ENCODE results near the gene MROH2A. TPM values are rescaled to one million over a fixed set of nuclear protein-coding genes. Genes with fewer than 3 reads are reported as not detected.

MROH2A gene
- polyA plus RNA-seq, 3 donors: 0.09 to 2.2 (median 0.14) TPM

DNA sequence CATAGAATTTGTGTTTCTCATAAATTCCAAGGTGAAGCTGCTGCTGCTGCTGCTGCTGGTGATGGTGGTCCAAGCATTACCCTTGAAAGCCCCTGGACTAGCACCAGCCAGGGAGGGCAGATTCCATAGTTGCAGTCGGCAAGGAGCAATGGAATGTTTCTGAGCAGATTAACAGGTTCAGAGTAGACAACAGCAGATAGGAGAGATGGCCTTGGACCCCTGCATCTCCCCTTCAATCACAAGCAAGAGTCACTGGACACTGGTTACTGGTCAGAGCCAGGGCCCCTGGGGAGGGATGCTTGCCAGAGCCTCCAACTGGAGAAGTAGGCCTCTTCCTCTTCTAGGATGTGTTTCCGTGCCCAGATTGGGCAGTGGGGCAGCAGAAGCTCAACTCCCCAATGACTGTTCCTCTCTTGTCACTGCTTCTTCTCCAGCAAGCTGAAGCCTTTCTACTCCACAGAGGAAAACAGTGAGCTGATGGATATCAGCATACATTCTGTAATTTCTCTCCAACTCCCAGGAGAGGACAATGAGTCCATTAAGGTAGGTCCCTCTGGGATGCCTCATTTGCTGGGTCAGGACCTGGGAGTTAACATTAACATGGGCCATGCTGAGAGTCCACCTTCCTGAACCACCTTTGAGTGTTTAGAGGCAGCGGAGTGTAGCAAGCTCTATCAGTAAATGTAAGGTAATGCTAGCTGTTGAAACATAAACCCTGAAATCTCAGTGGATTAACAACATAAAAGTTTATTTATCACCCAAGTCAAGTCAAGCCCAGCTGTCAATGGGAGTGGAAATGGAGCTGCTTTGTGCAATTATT lies 35.3 kb downstream of the MROH2A start:
- H3K27ac ChIP-seq (ENCODE audit: low read depth, low read length): no peak overlapping the region
- WGBS, 3 donors: 72 to 80% (median 76%) methylated on average over 3 of the region's 3 CpGs

DNA sequence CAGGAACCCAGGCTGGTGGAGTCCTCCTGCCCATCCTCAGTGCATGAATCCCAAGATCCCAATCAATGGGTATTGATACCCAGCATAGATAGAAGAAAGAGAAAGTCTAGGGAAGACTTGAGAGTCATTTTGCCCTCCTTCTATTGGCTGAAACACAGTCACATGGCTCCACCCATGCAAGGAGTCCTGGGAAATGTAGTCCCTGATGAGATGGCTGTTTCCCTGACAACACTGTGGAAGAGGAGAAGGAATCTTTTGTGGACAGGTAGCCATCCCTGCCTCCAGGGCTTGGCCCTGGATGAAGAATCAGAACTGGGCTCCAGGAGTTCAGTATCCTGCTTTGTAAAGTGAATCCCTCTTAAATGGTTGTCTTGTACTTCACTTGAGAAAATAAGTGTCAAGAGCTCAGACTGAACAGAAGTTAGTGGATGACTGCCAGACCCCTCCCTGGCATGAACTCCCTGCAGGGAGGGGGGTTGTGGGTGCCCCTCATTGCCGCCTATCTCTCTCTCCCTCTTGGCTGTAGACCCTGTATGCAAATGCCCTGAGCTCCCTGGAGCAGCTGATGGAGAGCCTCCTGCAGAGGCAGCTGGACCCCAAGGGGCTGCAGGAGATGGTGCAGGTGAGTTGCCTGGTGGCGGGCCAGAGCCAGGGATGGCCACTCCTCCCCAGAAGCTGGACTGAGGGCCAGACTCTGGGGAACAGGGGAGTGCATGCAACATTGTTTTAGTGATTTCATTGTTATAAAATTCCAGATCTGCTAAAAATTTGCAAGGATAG lies 36.1 kb downstream of the MROH2A start:
- no peak overlapping the region for H3K27ac ChIP-seq (ENCODE audit: low read depth, low read length)
- 41 to 83% (median 71%) methylated on average over 2 of the region's 2 CpGs for WGBS, 3 donors

DNA sequence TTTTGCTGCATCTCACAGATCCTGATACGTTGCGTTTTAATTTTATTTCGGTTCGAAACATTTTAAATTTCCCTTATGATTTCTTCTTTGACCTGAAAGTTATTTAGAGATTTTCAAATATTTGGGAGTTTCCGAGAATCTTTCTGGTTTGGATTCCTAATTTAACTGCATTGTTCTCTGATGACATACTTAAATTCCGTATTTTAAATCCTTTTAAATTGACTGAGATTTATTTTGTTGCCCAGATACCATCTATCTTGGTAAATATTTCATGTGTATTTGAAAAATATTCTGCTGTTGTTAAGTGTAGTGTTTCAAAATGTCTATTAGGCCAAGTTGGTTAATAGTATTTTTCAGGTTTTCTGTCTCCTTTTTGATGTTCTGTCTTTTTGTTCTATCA lies 37.7 kb downstream of the MROH2A start:
- 61 to 87% (median 86%) methylated on average over 6 of the region's 6 CpGs for WGBS, 3 donors

DNA sequence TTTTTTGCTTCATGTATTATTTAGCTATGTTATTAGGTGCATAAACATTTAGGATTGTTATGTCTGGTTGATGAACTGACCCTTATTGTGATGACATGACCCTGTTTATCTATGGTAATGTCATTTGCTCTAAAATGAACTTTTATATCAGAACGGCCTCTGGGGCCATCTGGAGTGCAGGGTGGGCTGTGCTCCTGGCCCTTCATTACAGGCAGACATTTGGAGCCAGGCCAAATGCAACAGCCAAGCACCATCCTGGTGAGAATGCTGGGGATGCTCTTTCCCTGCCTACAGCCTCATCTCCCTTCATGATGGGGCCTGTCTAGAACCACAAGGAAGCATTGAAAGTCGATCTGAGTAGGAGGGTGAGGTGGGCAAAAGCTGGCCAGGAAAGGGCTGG lies 38.2 kb downstream of the MROH2A start:
- whole genome bisulfite sequencing, 3 donors: 48 to 67% (median 60%) methylated on average over 2 of the region's 2 CpGs
- H3K27ac ChIP-seq (ENCODE audit: low read depth, low read length): no peak overlapping the region

More for the DNA sequence above, 37.7 kb downstream of the MROH2A start:
- no peak overlapping the region for H3K27ac ChIP-seq (ENCODE audit: low read depth, low read length)

DNA sequence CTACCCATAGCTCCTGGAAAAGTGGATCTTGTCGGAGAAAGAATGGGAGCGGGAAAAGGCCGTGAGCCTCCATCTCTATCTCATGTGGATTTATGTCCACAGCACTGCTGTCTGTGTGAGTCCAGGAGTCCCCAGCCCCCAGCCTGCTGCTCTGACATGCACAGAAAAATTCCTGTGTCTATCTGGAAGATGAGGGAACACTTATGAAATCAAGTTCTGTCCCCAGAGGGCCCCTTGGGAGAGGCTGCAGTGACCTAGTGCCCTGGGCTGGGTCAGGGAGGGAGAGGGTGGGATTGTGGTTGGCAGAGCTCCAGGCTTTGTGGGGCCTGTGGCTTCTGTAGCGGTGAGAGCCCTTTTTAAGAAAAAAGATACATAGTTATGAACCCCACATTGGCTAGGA lies 38.6 kb downstream of the MROH2A start:
- no peak overlapping the region for H3K27ac ChIP-seq (ENCODE audit: low read depth, low read length)
- WGBS, 3 donors: 75 to 83% (median 77%) methylated on average over 4 of the region's 4 CpGs

DNA sequence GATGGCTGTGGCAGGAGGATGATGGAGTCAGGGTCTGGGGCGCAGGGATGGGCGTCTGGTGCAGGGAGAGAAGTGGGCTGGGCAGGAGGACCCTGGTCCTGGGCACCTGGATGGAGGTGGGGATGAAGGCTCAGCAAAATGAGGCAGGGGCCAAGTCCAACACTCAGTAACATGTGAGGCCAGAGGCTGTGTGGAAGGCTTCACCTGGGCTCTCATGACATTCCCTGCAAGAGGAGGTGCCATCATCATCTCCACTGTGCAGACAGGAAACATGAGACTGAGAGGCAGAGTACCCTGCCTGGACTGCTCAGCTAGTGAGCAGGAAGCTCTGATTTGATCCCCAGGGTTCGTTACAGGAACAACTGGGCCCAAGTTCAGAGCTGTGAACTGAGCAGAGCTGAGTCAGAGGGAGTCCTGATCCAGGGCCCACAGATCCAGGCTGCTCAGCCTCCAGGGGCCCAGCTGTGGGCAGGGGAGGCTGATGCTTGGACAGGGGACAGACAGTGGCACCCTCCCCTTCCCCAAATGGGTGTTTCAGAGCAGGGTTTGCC lies 39.3 kb downstream of the MROH2A start:
- H3K27ac ChIP-seq (ENCODE audit: low read depth, low read length): no peak overlapping the region
- 71 to 81% (median 75%) methylated on average over 3 of the region's 3 CpGs for WGBS, 3 donors

DNA sequence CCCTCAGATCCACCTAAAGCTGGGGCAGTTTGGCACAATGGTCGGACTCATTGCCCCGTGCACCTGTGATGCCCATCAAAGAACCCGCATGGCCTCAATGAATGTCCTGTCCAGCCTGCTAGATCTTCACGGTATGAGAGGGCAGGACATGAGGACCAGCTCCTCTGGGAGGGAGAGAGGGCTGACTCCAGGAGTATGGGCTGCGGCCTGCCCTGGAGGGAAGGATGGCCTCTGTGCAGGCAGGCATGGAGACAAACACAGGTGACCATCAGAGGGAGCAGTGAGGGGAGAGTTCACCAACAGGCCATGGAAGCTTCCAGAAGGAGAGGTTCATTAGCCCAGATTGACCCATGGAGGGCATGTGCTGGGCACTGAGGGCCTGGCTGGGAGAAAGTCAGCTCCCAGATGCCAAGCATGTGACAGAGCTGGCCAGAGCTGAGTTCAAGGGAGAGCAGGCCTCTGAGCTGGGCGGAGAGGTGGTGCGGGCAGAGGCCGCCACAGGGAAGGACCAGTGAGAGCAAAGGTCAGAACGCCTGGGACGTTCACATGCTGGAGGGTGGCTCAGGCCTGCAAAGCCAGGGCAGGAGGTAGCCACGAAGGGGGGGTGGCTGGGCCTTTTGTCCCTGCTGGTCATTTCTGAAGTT lies 40.0 kb downstream of the MROH2A start:
- 76 to 92% (median 82%) methylated on average over 11 of the region's 11 CpGs for WGBS, 3 donors
- no peak overlapping the region for H3K27ac ChIP-seq (ENCODE audit: low read depth, low read length)

DNA sequence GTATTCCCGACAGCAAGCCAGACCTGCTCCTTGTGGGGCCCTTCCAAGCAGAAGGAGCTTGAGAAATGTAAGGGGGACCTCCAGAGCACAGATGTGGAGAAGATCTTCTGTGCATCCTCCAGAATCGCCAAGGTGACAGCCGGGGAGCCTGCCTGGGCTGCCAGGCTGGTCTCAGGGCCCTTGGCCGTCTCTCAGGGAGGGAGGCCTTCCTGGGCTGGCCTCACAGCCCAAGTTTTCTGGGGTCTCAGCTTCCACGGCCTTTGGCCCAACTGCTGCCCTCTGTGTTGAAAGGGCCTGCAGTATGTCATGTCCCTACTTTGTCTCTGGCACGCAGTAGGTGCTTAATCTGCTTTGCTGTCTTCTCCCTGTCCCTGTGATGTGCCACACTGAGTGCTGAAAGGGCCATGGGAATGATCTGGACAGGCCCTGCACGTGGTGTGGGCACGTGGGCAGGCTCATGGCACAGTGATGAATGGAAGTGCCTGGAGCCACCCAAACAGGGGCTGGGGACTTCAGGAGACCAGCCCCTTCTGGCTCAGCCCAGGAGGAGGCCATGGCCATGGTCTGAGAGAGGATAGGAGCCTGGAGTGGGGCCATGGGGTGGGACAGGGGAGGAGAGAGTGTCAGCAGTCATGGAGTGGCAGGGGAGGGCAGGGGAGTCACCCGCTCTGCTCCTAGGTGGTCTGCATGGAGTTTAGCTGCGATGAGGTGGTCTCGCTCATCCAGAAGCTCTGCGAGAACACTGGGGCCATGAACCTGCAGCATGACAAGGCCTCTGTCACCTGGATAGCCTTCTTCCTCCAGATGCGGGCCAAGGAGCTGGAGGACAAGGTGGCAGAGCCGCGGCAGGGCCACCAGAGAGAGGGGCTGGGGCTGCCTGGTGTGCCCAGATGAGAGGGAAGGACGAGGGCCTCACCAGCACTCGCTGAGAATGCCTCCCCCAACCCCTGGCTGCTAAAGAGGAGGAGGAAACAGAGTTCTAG lies 40.8 kb downstream of the MROH2A start:
- H3K27ac ChIP-seq (ENCODE audit: low read depth, low read length): no peak overlapping the region
- 74 to 82% (median 78%) methylated on average over 17 of the region's 17 CpGs for WGBS, 3 donors

DNA sequence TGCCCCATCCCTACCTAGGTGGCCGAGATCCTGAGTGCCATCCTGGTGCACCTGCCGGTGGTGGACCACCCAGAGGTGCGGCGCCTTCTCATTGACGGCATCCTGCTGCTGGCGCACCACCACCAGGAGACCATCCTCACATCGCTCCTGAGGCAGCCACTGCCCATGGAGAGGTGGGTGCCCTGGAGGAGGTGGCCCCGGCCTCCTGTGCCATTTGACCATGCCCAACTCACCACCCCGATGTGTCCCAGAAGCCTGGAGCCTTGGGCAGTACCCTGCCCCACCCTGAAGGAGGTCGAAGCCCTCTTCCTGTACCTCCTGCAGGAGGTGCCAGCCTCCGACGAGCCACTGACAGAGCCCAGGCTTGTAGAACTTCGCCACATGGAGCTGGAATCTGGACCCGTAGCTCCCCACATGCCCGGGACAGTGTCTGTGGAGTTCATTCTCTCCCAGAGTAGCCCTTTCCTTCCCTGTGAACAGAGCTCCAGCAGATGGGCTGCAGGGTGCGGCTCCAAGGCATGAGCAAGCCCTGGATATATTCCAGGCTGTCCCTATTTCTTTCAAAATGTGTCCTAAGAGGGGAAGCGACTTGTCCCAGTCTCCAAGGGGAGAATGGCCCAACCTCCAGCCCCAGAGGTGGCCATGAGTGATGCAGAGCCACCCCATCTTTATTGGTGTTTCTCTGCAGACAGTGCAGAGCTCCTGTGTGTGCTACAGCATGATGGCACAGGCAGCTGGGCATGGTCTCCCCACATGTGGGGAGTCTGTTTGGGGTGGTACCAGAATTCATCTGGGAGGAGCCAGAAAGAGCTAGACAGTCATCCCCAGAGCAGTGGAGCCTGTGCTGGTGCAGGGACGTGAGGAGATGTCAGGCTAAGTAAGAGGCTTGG lies 42.0 kb downstream of the MROH2A start:
- no peak overlapping the region for H3K27ac ChIP-seq (ENCODE audit: low read depth, low read length)
- 83 to 87% (median 84%) methylated on average over 18 of the region's 18 CpGs for WGBS, 3 donors

DNA sequence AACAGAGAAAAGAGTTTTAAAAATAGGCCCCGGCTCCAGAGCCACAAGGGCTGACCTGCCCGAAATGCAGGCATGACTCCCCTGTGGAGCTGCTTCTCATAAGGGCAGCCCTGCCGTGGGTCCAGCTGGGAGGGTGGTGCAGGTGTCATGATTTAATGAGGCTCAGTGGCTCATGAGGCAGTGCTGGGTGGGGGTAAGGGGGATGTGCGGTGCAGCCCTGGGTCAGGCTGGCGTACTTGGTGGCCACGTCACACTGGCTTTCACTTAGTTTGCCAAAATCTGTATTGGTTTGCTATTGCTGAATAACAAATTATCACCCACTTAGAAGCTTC lies 42.6 kb downstream of the MROH2A start:
- 81 to 85% (median 85%) methylated on average over 6 of the region's 6 CpGs for WGBS, 3 donors
- no peak overlapping the region for H3K27ac ChIP-seq (ENCODE audit: low read depth, low read length)

DNA sequence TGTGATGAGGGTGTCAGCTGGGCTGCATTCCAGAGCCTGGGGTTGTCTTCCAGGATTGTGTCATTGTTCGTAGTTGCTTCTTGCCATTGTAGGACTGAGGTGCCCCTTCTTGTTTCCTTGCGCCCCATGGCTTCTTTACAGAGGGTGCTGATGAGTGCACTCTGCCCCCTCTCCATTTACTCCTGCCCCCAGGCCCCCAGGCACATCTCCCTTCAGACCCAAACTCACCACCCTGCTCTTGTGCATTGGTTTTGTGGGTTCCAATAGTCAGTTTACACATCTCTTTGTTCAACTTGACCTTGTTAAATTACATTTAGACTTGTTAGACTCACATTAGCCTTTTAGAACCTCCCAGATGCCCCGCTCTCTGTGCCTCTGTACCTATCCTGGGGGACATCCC lies 43.1 kb downstream of the MROH2A start:
- no peak overlapping the region for H3K27ac ChIP-seq (ENCODE audit: low read depth, low read length)
- 82 to 93% (median 91%) methylated on average over 3 of the region's 3 CpGs for WGBS, 3 donors

DNA sequence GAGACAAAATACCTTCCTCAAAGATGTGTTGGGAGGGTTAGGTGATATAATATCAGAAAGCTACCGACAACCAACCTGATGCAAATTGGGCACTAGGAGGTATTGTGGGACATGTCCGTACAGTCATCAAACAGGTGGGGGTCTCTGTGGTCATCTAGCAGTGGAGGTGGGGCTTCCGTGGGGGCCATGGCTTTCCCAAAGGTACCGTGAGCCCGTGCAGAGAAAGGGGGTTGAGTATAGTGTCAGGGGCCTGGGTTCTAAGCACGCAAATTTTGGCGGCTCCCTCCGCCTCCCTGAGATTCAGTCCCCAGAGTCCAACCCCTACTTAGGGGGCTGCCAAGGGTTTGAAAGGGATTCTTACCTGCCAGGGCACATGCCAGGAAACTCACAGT lies 43.6 kb downstream of the MROH2A start:
- no peak overlapping the region for H3K27ac ChIP-seq (ENCODE audit: low read depth, low read length)
- WGBS, 3 donors: 83 to 95% (median 90%) methylated on average over 8 of the region's 8 CpGs

DNA sequence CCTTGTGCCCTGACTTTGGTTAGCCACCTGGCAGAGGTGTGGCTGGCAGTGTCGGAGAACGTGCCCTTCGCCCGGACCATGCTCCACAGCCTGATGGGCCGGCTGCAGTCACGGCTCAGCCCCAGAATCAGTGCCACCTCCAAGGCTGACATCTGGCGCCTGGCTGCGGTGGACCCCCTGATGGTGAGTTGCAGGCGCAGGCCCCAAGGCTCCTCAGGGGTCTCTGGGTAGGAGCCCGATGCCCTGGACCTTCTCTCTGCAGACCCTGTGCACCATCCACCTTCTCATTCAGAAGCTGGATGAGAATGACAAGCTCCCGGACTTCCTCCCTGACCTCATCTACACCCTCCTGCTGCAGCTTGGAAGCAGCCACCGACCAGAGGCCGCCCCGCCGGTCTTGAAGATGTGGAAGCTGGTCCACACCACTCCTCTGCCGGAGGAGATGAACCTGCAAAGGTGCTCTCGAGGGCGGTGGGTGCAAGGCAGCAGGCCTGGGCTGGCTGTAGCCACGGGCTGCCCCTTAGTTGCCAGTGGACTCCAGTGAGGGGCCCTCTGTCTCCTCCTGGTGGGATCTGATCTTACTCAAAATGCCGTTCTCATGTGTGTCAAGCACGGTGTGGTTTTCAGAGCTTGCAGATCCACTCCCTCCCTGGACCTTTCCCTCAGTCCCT lies 44.1 kb downstream of the MROH2A start:
- H3K27ac ChIP-seq (ENCODE audit: low read depth, low read length): no peak overlapping the region
- 79 to 94% (median 89%) methylated on average over 21 of the region's 21 CpGs for WGBS, 3 donors

DNA sequence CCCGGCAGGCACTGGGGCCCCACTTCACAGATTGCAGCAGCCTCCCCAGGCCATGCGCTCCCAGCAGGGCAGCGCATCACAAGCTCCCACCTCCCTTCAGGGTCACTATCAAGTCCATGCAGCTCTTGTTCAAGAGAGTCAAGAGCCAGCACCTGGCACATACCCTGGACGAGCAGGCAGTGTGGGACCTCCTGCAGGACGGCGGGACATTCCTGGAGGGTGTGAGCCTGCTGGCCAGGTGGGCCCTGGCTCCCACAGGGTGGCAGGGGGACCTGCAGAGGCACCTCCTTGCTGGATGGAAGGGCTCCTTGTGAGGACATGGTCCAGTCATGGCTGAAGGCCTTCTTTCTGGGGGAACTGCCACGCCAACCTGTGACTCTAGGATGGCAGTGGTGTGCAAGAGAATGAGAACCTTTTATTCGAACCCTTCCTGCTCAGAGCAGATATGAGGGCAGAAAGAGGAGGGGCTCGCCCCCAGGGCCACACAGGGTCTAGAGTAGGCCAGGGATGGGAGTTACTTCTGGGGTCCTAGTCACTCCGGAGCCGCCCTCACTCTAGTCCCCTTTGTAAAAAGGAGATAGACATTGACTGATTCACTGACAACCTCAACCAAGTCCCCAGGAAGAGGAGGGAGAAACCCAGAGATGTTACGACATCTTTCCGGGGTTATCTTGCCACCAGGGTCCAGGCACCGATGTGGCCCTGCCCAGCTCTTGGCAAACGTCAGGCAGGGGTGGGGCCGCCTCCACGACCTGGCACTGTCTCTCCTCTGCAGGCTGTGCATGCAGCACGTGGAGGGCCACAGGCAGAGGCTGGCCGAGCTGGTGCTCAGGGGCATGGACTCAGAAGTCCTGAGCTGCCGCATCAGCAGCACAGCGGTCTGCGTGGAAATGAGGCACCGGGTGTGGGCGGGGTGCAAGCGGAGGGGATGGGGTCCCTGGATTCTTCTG lies 44.9 kb downstream of the MROH2A start:
- H3K27ac ChIP-seq (ENCODE audit: low read depth, low read length): no peak overlapping the region
- WGBS, 3 donors: 72 to 76% (median 76%) methylated on average over 25 of the region's 25 CpGs

DNA sequence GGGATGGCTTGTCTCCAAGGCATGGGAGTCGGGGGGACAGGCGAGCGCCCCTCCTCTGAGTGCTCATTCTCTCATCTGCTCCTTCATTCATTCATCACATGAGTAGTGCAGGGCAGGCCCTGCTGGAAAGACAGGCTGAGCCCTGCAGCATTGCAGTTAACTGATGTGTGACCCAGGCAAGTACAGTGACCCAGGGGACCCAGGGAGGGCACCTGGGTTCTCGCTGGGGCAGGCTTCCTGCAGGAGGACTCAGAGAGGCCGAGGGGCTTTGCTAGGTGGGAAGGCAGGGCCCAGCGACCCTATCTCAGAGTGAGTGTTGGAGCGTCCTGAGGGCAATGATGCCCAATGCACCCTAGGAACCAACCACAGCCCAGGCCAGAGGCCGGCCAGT lies 45.6 kb downstream of the MROH2A start:
- no peak overlapping the region for H3K27ac ChIP-seq (ENCODE audit: low read depth, low read length)
- WGBS, 3 donors: 80 to 89% (median 87%) methylated on average over 8 of the region's 8 CpGs

DNA sequence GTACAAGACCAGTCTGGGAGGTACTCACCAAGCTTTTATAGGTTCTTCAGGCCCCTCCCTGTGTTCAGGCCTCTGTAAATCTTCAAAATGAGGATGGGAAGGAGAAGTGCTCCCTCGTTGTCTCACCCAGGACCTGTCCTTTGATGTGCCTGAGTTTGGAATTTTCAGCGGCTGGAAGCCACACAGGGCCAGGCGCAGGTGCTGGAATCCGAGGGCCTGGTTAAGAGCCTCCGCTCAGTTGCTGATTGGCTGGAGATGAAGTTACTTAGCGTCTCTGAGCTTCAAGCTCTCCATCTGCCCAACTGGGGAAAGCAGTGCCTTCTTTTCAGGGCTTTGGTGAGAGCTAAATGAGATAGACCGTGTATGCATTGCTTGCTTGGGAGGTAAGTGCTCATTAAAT lies 46.2 kb downstream of the MROH2A start:
- no peak overlapping the region for H3K27ac ChIP-seq (ENCODE audit: low read depth, low read length)
- 62 to 82% (median 77%) methylated on average over 7 of the region's 7 CpGs for WGBS, 3 donors

Data from adipose tissue (tissue), 3 donors.